ENCODE measurements around the gene SLFNL1.

SLFNL1 gene

DNA sequence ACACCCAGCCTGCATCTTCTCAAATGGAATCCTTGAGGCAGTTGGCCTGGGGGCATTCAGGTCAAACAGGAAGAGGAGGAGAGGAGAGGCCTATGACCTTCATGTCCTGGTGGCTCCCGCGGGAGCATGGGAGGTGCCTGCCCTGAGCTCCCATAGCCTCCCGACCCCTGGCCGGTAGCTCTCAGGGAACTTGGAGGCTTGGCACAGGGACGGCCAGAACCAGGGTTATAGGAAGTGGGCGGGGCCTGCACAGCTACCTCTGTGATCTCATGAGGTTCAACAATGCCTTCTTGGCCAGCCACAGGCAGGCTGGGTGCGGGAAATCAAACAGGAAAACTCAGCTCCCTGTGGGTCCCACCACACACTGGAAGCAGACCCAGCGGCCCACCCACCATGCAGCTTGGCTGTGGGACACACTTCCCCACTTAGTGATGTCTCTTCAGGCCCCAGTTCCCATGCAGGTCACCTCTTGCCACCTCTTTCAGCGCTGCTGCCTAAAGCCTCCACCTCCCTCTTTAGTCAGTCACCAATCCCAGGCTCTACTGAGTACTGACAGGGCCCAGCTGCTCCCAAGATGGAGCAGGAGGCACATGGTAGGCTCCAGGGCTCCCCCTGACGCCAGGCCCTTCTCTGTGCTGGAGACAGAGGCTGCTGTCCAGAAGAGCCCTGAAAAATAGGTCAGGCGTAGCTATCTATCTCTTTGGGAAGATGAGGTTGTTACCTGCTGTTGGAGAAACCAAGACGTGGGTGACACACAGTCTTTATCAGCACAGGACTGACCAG is at the start of gene SLFNL1:
Gene SLFNL1 (minus strand): TSS at position 200 of the 783 bp plus-strand sequence. CDS start 1,065 bp downstream, outside the sequence.
- Histone ChIP-seq H3K27ac (no peak within 1 kb of the TSS), H3K9ac (no peak within 1 kb of the TSS), H3K79me2 (no peaks in the 10 kb centered on the region), H3K27me3 (ENCODE audit: control insufficient read depth, insufficient read depth, low read length) (no peaks in the 10 kb centered on the region), H3K4me1 (peaks cover 10% of the 10 kb centered on the region), H3K9me3 (ENCODE audit: control insufficient read depth, low read length) (no peaks in the 10 kb centered on the region), H3K4me2 (ENCODE audit: low read length) (no peak within 1 kb of the TSS), H2AFZ (no peak within 1 kb of the TSS), H3K36me3 (ENCODE audit: control insufficient read depth, insufficient read depth, low read length) (no peaks in the 10 kb centered on the region), H3K4me3 (ENCODE audit: low read depth, low read length) (no peak within 1 kb of the TSS)
- TF ChIP-seq, protein P1, sequence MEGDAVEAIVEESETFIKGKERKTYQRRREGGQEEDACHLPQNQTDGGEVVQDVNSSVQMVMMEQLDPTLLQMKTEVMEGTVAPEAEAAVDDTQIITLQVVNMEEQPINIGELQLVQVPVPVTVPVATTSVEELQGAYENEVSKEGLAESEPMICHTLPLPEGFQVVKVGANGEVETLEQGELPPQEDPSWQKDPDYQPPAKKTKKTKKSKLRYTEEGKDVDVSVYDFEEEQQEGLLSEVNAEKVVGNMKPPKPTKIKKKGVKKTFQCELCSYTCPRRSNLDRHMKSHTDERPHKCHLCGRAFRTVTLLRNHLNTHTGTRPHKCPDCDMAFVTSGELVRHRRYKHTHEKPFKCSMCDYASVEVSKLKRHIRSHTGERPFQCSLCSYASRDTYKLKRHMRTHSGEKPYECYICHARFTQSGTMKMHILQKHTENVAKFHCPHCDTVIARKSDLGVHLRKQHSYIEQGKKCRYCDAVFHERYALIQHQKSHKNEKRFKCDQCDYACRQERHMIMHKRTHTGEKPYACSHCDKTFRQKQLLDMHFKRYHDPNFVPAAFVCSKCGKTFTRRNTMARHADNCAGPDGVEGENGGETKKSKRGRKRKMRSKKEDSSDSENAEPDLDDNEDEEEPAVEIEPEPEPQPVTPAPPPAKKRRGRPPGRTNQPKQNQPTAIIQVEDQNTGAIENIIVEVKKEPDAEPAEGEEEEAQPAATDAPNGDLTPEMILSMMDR (IDR thresholded peaks at IDR 0.05) = no peak

DNA sequence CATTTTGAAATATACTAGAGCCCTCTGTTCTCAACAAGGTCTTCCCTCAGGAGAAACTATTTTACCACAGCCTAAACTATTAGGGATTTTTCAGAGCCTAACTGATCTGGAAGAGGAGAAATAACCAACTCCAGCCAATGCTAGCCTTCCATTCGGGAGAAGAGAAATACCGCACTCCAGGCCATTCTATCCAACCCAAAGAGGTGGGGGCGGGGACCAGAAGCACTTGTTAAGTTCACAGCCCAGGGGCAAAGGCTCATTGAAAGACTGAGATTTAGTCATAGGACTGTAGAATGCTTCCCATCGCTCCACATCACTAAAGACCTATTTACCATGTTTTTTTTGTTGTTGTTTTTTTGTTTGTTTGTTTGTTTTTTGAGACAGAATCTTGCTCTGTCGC is 35.4 kb upstream of the SLFNL1 start:
- Histone ChIP-seq H3K4me3 (ENCODE audit: low read depth, low read length) (no peak overlapping the region), H3K27me3 (ENCODE audit: control insufficient read depth, insufficient read depth, low read length) (no peaks in the 10 kb centered on the region), H3K79me2 (no peaks in the 10 kb centered on the region), H3K4me1 (no peaks in the 10 kb centered on the region), H3K27ac (no peak overlapping the region), H3K9ac (no peak overlapping the region), H3K36me3 (ENCODE audit: control insufficient read depth, insufficient read depth, low read length) (no peaks in the 10 kb centered on the region), H3K9me3 (ENCODE audit: control insufficient read depth, low read length) (no peaks in the 10 kb centered on the region), H2AFZ (no peak overlapping the region), H3K4me2 (ENCODE audit: low read length) (no peak overlapping the region)
- TF ChIP-seq, protein P1 (IDR thresholded peaks at IDR 0.05) = no peak

DNA sequence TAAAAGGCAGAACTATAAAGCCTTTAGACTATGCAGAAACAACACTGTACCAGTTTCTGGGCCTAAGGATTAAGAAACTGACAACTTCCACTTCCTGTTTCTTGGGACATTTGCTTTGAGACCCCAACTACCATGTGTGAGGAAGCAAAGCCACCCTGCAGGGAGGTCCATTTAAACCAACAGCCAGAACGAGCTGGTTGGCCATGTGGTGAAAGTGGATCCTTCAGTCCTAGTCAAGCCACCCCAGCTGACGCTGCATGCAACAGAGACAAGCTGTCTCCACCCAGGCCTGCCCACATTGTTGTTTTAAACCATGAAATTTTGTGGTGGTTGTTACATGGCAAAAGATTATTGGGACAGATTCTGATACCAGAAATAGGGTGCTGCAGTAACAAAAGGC is 31.8 kb upstream of the SLFNL1 start:
- no peaks in the 10 kb centered on the region for H3K4me1 ChIP-seq
- H2AFZ ChIP-seq = no peak overlapping the region
- no peaks in the 10 kb centered on the region for H3K79me2 ChIP-seq
- H3K27ac ChIP-seq = no peak overlapping the region
- no peak overlapping the region for H3K4me3 ChIP-seq (ENCODE audit: low read depth, low read length)
- H3K27me3 ChIP-seq (ENCODE audit: control insufficient read depth, insufficient read depth, low read length) = no peaks in the 10 kb centered on the region
- H3K36me3 ChIP-seq (ENCODE audit: control insufficient read depth, insufficient read depth, low read length) = no peaks in the 10 kb centered on the region
- TF ChIP-seq, protein P1 (IDR thresholded peaks at IDR 0.05) = no peak
- no peak overlapping the region for H3K4me2 ChIP-seq (ENCODE audit: low read length)
- H3K9me3 ChIP-seq (ENCODE audit: control insufficient read depth, low read length) = no peaks in the 10 kb centered on the region
- H3K9ac ChIP-seq = no peak overlapping the region

DNA sequence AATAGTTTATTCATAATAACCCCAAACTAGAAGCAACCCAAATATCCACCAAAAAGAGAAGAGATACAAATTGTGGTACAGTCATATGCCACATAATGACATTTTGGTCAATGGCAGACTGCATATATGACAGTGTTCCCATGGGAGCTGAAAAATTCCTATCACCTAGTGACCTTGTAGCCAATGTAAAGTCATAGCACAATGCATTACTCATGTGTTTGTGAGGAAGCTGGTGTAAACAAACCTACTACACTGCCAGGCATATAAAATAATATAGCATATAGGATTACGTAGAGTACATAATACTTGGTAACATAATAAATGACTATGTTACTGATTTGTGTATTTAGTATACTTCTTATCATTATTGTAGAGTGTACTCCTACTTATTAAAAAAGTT is 29.5 kb upstream of the SLFNL1 start:
- no peaks in the 10 kb centered on the region for H3K4me1 ChIP-seq
- H3K79me2 ChIP-seq = no peaks in the 10 kb centered on the region
- no peak overlapping the region for H3K27ac ChIP-seq
- H3K4me2 ChIP-seq (ENCODE audit: low read length) = no peak overlapping the region
- TF ChIP-seq, protein P1 (IDR thresholded peaks at IDR 0.05) = no peak
- no peaks in the 10 kb centered on the region for H3K27me3 ChIP-seq (ENCODE audit: control insufficient read depth, insufficient read depth, low read length)
- H2AFZ ChIP-seq = no peak overlapping the region
- H3K9ac ChIP-seq = no peak overlapping the region
- no peak overlapping the region for H3K4me3 ChIP-seq (ENCODE audit: low read depth, low read length)
- H3K36me3 ChIP-seq (ENCODE audit: control insufficient read depth, insufficient read depth, low read length) = no peaks in the 10 kb centered on the region
- no peaks in the 10 kb centered on the region for H3K9me3 ChIP-seq (ENCODE audit: control insufficient read depth, low read length)

DNA sequence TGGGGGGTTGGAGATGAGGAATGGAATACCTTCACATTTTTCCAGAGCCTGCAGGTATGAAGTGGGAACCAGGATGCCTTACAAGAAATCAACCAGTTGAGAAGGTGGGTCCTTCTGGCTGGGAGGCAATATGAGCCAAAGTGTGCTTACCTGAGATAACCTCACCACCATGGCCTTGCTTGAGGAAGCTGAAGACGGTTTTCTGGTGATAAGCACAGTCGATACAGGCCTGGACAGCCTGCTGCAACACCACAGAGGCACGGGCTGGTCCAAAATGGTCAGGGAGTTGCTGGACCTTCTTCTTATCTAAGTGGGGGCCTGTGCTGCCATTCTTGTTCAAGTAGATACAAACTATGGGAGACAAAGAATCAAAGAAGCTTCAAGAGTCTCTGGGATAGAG is 27.0 kb upstream of the SLFNL1 start:
- no peak overlapping the region for H3K9ac ChIP-seq
- H3K27ac ChIP-seq = no peak overlapping the region
- no peak overlapping the region for H3K4me2 ChIP-seq (ENCODE audit: low read length)
- H3K27me3 ChIP-seq (ENCODE audit: control insufficient read depth, insufficient read depth, low read length) = no peaks in the 10 kb centered on the region
- TF ChIP-seq, protein P1 (IDR thresholded peaks at IDR 0.05) = no peak
- H3K79me2 ChIP-seq = no peaks in the 10 kb centered on the region
- H3K4me1 ChIP-seq = peaks cover 7% of the 10 kb centered on the region
- no peak overlapping the region for H2AFZ ChIP-seq
- H3K4me3 ChIP-seq (ENCODE audit: low read depth, low read length) = no peak overlapping the region
- H3K36me3 ChIP-seq (ENCODE audit: control insufficient read depth, insufficient read depth, low read length) = no peaks in the 10 kb centered on the region
- H3K9me3 ChIP-seq (ENCODE audit: control insufficient read depth, low read length) = no peaks in the 10 kb centered on the region
